GM18868 (cell line): ENCODE data around the gene IPO4.
A peak's percentile ranks its signal among the peaks of the same experiment; 100 is the strongest.

Source experiments
- ATAC-seq: cut with Tn5 transposase; IDR thresholded peaks from one replicate; pipeline ENCODE4 v1.9.1; 2021; ENCODE audit warnings: mild to moderate bottlenecking, moderate library complexity; ENCODE audit not compliant: unreplicated experiment

The IPO4 gene

GRCh38 chr14:24135834-24136683, 52.6 kb downstream of the IPO4 start, which contains the start of gene PSME1:
Gene PSME1 (plus strand): TSS chr14:24136194. CDS start chr14:24136263, 69 bp downstream.
- ATAC-seq, result peak; percentile 88

- no peak for ATAC-seq
These were observed 53.1 kb downstream of the IPO4 start for GRCh38 chr14:24135584-24135833.

- ATAC-seq, result no peak
These were observed 54.9 kb downstream of the IPO4 start for GRCh38 chr14:24133735-24134134.

GRCh38 chr14:24132976-24133375, 55.6 kb downstream of the IPO4 start:
- ATAC-seq, result no peak

GRCh38 chr14:24132061-24132685, 56.4 kb downstream of the IPO4 start:
- no peak for ATAC-seq

GRCh38 chr14:24131549-24131966, 57.1 kb downstream of the IPO4 start:
- no peak for ATAC-seq

GRCh38 chr14:24130717-24131548, 57.7 kb downstream of the IPO4 start:
- ATAC-seq, result no peak

GRCh38 chr14:24130380-24130716, 58.3 kb downstream of the IPO4 start, which contains the start of gene FITM1:
Gene FITM1 (plus strand): TSS chr14:24130659. CDS start chr14:24131564, 905 bp downstream.
- no peak for ATAC-seq
